Gastrocnemius medialis (tissue), 4 donors: Measurements from ENCODE around the gene CAMTA1.

Source experiments
- POLR2A ChIP-seq, 2 donors: fragments of 450-650 bp; IDR thresholded peaks; one replicate each; pipeline ENCODE4 v1.6.1; 2017; ENCODE audit warnings: antibody characterized with exemption in 2 of 2, mild to moderate bottlenecking in 2 of 2, moderate library complexity in 2 of 2
- TF ChIP-seq, protein P1 (sequence below), 5 experiments: fragments of 450-650 bp in 3 of 5; fragments of 200-600 bp in 2 of 5; sonication (generic) in 2 of 5; IDR thresholded peaks in 4 of 5; conservative IDR thresholded peaks in 1 of 5; 1 replicate in 4 of 5; 2 replicates in 1 of 5; pipeline ENCODE4 v1.5.1; 2016 to 2019; ENCODE audit warnings: antibody characterized with exemption in 5 of 5, mild to moderate bottlenecking in 3 of 5, moderate library complexity in 3 of 5

DNA sequence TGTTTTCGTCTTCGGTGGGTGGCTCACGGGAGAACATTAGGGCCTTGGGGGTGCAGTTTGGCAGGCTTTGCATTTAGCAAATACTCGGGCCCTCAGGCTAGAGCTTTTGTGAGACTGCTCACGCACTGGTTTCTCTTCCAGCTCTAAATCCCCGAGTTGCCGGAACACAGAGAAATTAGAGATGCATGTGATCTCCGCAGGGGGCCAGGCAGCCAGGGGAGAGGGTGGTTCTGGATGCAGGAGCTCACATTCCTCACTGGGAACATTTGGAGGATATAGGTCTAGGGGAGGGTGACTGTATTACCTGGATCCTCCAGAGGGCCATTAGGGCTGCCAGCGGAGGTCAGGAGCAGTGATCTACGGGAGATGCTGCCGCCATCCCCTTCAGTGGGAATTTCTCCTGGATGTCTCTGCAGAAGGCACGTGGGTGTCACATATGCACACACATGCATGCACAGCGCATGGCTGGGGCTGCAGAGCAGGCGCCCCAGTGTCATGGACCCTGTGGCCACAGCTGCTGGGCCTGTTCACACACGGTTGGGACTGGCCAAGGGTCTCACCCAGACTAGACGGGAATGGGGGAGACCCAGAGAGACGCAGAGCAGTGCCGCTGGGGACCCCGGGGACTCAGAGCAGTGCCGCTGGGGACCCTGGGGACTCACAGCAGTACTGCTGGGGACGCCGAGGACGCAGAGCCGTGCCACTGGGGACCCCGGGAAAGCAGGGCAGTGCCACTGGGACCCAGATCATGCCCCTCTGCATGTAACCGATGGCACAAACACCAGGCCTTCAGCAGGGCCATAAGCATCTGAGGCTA, 258.7 kb downstream of the CAMTA1 start:
- no peak for TF ChIP-seq POLR2A (IDR thresholded peaks at IDR 0.05)
- TF ChIP-seq, protein P1, sequence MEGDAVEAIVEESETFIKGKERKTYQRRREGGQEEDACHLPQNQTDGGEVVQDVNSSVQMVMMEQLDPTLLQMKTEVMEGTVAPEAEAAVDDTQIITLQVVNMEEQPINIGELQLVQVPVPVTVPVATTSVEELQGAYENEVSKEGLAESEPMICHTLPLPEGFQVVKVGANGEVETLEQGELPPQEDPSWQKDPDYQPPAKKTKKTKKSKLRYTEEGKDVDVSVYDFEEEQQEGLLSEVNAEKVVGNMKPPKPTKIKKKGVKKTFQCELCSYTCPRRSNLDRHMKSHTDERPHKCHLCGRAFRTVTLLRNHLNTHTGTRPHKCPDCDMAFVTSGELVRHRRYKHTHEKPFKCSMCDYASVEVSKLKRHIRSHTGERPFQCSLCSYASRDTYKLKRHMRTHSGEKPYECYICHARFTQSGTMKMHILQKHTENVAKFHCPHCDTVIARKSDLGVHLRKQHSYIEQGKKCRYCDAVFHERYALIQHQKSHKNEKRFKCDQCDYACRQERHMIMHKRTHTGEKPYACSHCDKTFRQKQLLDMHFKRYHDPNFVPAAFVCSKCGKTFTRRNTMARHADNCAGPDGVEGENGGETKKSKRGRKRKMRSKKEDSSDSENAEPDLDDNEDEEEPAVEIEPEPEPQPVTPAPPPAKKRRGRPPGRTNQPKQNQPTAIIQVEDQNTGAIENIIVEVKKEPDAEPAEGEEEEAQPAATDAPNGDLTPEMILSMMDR (IDR thresholded peaks at IDR 0.05 in 4 of 5, conservative IDR thresholded peaks at IDR 0.05 in 1 of 5): no peak
